ENCODE measurements around the gene SCD. TPM values are rescaled to one million over a fixed set of nuclear protein-coding genes. Genes with fewer than 3 reads are reported as not detected.

The SCD gene
- total and polyA plus RNA-seq, 2 of the 13 experiments (the other 11 are each of a cell fraction or from before 2014, with no cell fraction given) = 492 to 512 TPM

- H3K27ac ChIP-seq (ENCODE audit: extremely low read length, insufficient read depth, low read length) = no peak overlapping the region
Measured at GRCh38 chr10:100318207-100318606, 28.8 kb upstream of the SCD start.

More at GRCh38 chr10:100318207-100318606, 28.8 kb upstream of the SCD start:
- no peak for FAIRE-seq
- in situ Hi-C loops (cut with HindIII; ENCODE audit: extremely low pct_ligation_motif_present, low pct_unique_long_range_greater_than_20kb) = no loop called here
- Histone ChIP-seq H4K20me1 (ENCODE audit: insufficient read depth, low read length) (no peaks in the 10 kb centered on the region), H3K27me3 (ENCODE audit: control insufficient read depth in 1 of 2, insufficient read depth in 2 of 2, low read length in 2 of 2) (peaks cover 2% of the 10 kb centered on the region in 2 experiments; a peak in 2 of 5 replicates), H3K9ac (ENCODE audit: insufficient read depth, low read depth, low read length) (no peak overlapping the region), H3K9me3 (ENCODE audit: low read length) (no peaks in the 10 kb centered on the region), H3K79me2 (ENCODE audit: insufficient read depth, low read length) (no peaks in the 10 kb centered on the region), H3K4me3 (replicated peaks in 1 of 3; ENCODE audit: insufficient read depth in 1 of 3, low read depth in 2 of 3, low read length in 3 of 3) (no peak overlapping the region), H2AFZ (ENCODE audit: low read length) (no peak overlapping the region), H3K4me2 (ENCODE audit: low read depth, low read length) (no peak overlapping the region), H3K4me1 (ENCODE audit: insufficient read depth, low read length) (no peaks in the 10 kb centered on the region), H3K36me3 (replicated peaks in 1 of 2; ENCODE audit: control insufficient read depth in 1 of 2, insufficient read depth in 2 of 2, low read length in 2 of 2) (no peaks in the 10 kb centered on the region)
- DNase-seq (ENCODE audit: low spot score) = no peak
- TF ChIP-seq PLSCR1 (CRISPR knock-in tag; IDR thresholded peaks at IDR 0.05; ENCODE audit: borderline replicate concordance) (no peak), ZNF577 (CRISPR knock-in tag; IDR thresholded peaks at IDR 0.05; ENCODE audit: borderline replicate concordance, low read depth) (no peak), SOX6 (IDR thresholded peaks at IDR 0.05) (no peak), SOX6 (CRISPR knock-in tag; IDR thresholded peaks at IDR 0.05) (no peak), ZNF616 (CRISPR knock-in tag; IDR thresholded peaks at IDR 0.05; ENCODE audit: low read depth) (no peak), ARID5B (CRISPR knock-in tag; IDR thresholded peaks at IDR 0.05) (no peak)
- CTCF ChIA-PET (ENCODE audit: low intra/inter-chr PET ratio, low total read pairs) = no interaction called here
- intact Hi-C loops (cut with micrococcal nuclease; ENCODE audit: unreplicated experiment) = no loop called here
- POLR2A ChIA-PET = no interaction called here
- BruUV-seq (replicated peaks) = no TSS peak
- WGBS (ENCODE audit: low lambda C conversion rate) = 13% methylated on average over 4 of the region's 4 CpGs
- no peak for ATAC-seq
